NCI-H1092 (cell line): ENCODE measurements around the gene RTKN2.
"Not testable (repeated sequence)": the region's sequence is repeated elsewhere in the genome, so short reads cannot be mapped to it uniquely, and the experiment has no call there.

ENCODE experiments used
- DNase-seq: peaks from one replicate; lab custom pipeline; 2025; lab: John Stamatoyannopoulos, UW

Gene RTKN2

GRCh38 chr10:62268399-62269114 is at the start of gene RTKN2:
TSS of gene RTKN2 (minus strand) at chr10:62268844. CDS start at chr10:62268610, 234 bp downstream.
- DNase-seq, result peak; percentile 80

GRCh38 chr10:62317257-62317656 is 48.6 kb upstream of the RTKN2 start:
- DNase-seq, result no peak

- no peak for DNase-seq
Observed at GRCh38 chr10:62309254-62309653, 40.6 kb upstream of the RTKN2 start.

GRCh38 chr10:62308101-62308500 is 39.5 kb upstream of the RTKN2 start:
- DNase-seq, result no peak

DNA sequence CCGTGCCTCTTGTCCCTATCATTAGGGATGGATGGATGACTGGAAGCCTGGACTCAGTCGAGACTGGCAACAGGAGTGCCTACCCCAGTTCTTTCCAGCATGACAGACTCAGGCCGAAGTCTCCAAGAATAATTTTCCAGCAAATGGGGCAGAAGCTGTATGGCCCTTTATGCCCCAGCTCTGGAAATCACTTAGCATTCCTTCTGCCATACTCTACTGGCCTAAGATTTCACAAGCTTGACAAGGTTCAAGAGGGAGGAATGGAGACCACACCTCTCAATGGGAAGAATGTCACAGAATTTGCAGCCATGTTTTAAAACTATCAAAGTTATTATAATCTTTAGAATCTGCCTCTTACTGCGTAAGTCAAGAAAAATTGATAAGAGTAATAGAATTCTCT is 39.0 kb upstream of the RTKN2 start:
- DNase-seq, result no peak

DNA sequence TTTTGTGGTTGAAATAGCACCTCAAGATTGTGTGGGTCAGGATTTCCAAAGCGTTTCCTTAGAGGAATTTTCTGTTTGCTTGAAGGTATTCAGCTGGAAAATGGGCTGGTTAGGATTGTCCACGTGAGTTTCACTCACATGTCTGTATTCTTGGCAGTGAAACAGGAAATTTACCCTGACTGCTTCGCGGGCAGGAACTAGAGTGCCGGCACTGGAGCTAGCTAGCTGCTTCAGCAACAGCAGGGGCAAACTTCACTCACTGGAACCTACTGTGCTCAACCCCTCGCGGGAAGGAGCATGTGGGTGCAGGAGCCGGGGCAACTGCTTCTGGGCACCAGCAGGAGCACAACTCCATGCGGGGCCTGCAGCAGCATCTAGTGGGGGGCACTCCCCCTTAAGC is 38.0 kb upstream of the RTKN2 start:
- no peak for DNase-seq

DNA sequence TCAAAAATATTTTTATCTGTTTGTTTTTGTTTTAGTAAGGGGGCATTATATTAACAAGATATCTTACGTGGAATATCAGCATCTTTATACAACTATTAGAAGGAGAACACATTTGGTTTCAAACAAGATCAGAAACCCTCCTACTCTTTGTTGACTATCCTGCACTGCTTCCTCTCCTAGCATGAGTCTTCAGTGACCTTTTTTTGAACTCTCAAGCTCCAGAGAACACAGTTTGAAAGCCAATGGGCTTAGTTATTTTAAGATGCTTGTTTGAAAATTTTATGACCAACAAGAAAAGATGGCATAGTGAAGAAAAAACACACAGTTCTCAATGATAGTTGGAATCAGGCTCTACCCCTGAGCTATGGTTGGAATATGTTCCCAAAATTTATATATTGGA is 37.2 kb upstream of the RTKN2 start:
- no peak for DNase-seq

DNA sequence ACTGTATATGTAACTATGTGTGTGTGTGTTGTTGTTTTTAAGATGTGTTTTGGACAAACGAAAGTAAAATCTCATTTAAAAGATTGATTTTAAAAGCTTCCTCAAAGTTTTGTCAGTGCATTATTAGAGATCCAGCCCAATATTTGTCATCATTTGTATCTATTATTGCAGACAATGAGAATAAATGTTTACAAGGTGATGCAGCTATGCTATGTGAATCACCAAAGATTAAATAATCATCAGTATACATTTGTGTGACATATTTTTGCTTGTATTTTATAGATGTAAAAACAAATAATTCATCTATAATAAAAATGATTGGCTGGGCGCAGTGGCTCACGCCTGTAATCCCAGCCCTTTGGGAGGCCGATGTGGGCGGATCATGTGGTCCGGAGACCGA is 35.3 kb upstream of the RTKN2 start:
- no peak for DNase-seq

- no peak for DNase-seq
Observed at GRCh38 chr10:62302760-62303159, 34.1 kb upstream of the RTKN2 start.

DNA sequence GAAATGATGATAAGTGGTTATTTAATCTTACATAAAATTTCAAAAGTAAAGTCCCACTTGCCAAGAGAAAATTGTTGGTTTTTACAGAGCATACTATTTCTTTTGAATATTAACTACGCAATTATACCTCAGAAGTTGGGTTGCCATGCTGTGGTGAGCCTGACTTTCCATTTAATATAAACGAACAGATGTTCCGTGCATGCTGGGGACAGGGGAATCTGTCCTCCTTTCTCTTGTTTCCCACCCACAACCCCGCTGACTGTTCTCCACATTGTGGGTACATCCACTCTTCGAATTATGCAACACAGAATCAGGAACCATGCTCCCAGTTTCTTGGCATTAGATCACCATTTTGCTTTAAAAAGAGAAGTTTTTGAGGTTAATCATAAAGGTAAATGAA is 29.2 kb upstream of the RTKN2 start:
- no peak for DNase-seq

DNA sequence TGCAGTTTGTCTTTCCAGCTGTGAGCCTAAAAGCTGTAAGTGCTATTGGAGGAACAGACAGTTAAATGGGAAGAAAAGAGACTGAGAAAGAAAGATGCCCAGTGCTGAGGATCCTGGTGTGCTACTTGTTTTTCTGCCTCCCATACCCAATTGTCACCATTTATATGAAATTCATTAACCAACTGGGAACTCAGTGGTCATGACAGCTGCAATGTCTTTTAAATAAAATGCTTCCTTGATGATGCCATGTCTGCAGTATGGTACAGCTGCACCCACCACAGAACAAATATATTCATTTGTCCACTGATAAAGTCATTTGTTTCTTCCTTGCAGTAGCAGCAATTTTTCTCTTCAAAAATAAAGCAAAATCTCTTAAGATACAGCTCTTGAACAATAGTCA is 15.6 kb upstream of the RTKN2 start:
- no peak for DNase-seq

DNA sequence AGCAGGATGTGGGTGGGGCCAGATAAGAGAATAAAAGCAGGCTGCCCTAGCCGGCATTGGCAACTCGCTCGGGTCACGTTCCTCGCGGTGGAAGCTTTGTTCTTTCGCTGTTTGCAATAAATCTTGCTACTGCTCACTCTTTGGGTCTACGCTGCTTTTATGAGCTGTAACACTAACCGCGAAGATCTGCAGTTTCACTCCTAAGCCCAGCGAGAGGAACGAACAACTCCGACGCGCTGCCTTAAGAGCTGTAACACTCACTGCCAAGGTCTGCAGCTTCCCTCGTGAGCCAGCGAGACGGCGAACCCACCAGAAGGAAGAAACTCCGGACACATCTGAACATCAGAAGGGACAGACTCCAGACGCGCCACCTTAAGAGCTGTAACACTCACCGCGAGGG is 12.7 kb upstream of the RTKN2 start:
- DNase-seq, result not testable (repeated sequence)

DNA sequence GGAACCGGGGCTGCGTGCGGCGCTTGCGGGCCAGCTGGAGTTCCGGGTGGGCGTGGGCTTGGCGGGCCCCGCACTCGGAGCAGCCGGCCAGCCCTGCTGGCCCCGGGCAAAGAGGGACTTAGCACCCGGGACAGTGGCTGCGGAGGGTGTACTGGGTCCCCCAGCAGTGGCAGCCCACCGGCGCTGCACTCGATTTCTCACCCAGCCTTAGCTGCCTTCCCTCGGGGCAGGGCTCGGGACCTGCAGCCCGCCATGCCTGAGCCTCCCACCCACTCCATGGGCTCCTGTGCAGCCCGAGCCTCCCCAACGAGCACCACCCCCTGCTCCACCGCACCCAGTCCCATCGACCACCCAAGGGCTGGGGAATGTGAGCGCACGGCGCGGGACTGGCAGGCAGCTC is 11.7 kb upstream of the RTKN2 start:
- not testable (repeated sequence) for DNase-seq

DNA sequence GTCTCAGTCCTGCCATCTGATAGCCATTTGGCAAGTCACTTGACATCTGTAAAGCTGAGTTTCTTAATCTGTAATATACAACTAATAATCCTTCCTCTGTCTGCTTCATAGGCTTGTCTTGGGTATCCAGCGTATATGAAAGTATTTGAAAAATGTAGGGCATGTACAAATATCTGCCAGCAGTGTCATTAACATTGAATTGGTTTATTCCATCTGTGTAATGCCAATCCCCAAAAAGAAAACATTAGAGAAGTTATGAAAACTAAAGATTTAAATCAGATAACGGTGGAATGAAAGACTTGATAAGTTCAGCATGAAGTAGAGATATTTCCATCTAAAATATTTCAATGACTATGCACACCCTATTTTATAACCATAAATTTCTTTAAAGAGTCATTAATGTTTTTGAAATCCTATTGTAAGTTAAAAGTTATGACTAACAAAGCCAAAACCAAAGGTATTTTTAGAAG is 9.8 kb upstream of the RTKN2 start:
- DNase-seq, result no peak

- DNase-seq, result no peak
Observed at GRCh38 chr10:62277971-62278370, 9.3 kb upstream of the RTKN2 start.

GRCh38 chr10:62270020-62270419 is 1.4 kb upstream of the RTKN2 start:
- no peak for DNase-seq

DNA sequence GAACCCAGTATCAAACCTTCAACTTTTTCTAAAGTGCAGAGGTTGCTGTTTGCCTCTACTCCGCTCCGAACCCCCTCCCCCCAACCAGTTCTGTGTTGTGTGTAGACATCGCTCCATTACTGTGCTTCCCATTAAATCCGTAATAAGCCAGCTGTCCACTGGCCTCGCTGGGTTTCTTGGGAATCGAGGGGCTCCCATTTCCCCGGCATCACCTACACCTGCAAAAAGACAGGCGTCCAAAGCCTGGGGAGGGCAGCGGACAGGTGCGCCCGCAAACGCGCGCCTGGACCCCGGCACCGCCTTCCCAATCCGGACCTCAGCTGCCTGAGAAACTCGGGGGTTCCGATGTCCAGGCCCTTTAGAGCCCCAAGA is 631 bp downstream of the RTKN2 start:
- DNase-seq, result no peak

- no peak for DNase-seq
Observed at GRCh38 chr10:62266611-62267010, 2.0 kb downstream of the RTKN2 start.

DNA sequence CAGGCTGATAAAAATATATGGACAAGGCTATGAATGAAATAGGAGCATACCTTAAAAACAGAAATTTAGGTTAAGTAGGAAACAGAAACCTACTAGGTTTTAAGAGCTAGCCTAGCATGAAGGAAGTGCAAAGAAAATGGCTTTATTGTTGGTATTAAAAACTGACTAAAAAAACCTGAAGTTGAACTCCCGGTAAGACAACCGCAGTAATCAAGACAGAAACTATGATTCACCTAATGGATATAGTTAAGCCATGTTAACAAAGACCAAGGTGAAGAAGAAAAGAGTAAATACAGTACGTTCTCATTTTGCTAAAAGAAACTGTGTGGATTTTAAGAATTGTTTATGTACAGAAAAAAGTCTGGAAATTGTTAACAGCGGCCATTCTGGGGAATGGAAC is 2.5 kb downstream of the RTKN2 start:
- no peak for DNase-seq

- no peak for DNase-seq
Observed at GRCh38 chr10:62264702-62265436, 3.8 kb downstream of the RTKN2 start.

GRCh38 chr10:62264126-62264525 is 4.5 kb downstream of the RTKN2 start:
- no peak for DNase-seq

GRCh38 chr10:62261666-62262065 is 7.0 kb downstream of the RTKN2 start:
- no peak for DNase-seq

- no peak for DNase-seq
Observed at GRCh38 chr10:62259998-62260397, 8.6 kb downstream of the RTKN2 start.

- no peak for DNase-seq
Observed at GRCh38 chr10:62259456-62259855, 9.2 kb downstream of the RTKN2 start.
